ENCODE results near the gene CCDC40.

GRCh38 chr17:80063830-80064585 is 27.6 kb downstream of the CCDC40 start:
- TF ChIP-seq CTCF (IDR thresholded peaks at IDR 0.05), result no peak
- TF ChIP-seq POLR2A (IDR thresholded peaks at IDR 0.05), result no peak
